HG02759 (cell line): ENCODE measurements around the gene TMEM52B.
A peak's percentile ranks its signal among the peaks of the same experiment; 100 is the strongest.
"Not testable (repeated sequence)": the region's sequence is repeated elsewhere in the genome, so short reads cannot be mapped to it uniquely, and the experiment has no call there.

Experiments
- ATAC-seq: cut with Tn5 transposase; IDR thresholded peaks from one replicate; pipeline ENCODE4 v1.9.1; 2021; ENCODE audit warnings: mild to moderate bottlenecking, moderate library complexity; ENCODE audit not compliant: unreplicated experiment

Gene TMEM52B

DNA sequence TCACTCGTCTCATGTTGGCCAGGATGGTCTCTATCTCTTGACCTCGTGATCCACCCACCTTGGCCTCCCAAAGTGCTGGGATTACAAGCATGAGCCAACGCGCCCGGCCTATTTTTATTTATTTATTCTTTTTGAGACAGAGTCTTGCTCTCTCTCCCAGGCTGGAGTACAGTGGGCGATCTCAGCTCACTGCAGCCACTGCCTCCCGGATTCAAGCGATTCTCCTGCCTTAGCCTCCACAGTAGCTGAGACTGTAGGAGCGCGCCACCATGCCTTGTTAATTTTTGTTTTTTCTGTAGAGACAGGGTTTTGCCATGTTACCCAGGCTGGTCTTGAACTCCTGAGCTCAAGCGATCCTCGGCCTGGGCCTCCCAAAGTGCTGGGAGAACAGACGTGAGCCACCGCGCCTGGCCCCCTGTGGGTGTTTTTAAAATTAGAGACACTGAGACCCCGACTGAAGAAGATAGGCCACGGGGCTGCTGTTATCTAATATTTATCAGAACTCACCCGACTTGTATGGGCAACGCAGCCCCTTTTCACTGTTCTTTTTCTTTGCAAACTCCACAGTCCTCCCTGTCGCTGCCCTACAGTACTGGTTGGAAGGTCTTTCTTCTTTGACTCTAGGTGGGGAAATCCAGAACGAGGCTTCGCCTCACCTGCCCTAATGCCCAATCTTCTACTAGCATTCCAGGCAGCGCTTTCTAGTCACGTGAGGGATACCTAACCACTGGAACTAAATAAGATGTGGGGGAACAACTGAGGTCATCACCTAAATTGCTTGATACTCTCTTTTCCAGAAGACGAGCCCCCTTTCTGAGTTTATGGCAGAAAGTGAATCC, 32.5 kb downstream of the TMEM52B start:
- ATAC-seq: no peak

DNA sequence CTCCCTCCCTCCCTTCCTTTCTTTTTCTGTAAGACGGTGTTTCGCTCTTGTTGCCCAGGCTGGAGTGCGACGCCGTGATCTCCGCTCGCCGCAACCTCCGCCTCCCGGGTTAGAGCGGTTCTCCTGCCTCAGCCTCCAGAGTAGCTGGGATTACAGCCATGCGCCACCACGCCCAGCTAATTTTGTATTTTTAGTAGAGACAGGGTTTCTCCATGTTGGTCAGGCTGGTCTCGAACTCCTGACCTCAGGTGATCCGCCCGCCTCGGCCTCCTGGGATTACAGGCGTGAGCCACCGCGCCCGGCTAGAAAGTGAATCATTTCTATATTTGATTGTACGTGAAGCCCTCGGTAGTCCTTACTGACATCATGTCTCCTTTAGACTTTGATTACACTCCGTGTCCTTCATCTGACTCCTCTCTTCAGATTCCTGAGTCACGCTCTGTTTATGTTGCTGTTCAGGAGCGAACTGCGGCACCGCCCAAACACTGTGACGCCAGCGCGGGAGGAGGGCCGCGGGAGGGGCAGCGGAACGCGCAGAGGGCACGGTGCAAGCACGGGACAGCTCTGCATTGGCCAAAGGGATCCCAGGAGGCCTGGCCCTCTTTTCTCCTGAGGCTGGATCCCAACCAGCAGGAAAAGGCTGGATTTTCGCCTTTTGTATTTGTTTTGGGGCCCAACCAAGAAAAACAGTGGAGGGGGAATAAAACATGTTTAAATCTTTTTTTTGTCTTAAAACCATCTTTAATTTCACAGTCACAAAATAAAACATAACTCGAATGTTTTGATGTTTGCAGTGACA, 33.3 kb downstream of the TMEM52B start:
- ATAC-seq: peak; percentile 68

DNA sequence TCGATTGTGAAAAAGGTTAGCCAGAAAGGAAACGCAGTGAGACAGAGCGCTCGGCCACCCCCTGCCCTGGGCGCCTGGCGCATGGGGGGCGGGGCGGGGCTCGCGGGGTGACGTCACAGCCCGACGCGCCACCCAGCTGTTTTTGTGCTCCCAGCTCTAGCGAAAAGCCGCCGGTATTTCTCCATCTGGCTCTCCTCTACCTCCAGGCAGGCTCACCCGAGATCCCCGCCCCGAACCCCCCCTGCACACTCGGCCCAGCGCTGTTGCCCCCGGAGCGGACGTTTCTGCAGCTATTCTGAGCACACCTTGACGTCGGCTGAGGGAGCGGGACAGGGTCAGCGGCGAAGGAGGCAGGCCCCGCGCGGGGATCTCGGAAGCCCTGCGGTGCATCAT, 33.9 kb downstream of the TMEM52B start, which contains the start of gene GABARAPL1:
GABARAPL1 (plus strand) TSS at position 139 of the 393 bp plus-strand sequence; CDS start at position 392, 253 bp downstream.
- peak; percentile 75 for ATAC-seq

DNA sequence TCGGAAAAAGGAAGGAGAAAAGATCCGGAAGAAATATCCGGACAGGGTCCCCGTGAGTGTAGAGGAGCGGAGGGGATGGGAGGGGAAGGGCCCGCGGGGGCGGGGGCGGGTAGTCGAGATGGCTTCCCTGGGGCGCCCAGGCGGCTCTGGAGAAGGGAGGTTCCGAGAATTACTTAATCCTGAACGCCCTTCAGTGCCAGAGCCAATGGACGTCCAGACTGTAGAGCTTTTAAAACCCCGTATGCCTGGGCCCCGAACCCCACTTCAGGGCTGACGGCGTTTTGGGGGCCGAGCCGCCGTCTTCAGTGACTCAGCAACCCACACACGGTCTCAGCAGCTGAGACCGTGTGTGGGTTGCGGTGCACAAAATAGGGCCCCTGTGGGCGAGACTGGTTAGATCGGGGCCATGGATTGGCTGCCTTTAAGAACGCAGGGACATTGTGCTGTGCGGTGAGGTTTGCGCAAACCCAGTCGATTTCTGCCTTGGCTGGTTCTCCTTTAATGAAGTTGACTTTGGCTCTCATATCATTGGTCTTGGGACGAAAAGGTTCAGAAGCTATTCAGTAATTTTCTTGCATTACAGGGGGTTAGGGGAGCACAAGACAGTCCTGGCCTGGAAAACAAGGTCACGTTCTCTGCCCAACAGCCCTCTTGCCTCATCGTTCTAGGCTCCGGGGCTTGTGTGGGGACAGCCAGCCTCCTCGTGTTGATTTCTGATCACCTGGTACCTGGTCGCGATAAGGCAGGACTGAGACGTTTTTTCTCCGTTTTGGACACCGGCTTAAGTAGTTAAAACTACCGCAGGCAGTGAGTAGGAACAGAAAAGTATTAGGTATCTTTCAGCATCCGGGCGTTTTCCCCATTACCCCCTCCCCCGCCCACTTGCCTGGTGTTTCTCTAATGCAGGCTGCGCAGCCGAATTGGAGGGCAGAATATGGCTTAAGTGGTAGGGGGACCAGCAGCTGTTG, 34.6 kb downstream of the TMEM52B start:
- peak; percentile 69 for ATAC-seq

DNA sequence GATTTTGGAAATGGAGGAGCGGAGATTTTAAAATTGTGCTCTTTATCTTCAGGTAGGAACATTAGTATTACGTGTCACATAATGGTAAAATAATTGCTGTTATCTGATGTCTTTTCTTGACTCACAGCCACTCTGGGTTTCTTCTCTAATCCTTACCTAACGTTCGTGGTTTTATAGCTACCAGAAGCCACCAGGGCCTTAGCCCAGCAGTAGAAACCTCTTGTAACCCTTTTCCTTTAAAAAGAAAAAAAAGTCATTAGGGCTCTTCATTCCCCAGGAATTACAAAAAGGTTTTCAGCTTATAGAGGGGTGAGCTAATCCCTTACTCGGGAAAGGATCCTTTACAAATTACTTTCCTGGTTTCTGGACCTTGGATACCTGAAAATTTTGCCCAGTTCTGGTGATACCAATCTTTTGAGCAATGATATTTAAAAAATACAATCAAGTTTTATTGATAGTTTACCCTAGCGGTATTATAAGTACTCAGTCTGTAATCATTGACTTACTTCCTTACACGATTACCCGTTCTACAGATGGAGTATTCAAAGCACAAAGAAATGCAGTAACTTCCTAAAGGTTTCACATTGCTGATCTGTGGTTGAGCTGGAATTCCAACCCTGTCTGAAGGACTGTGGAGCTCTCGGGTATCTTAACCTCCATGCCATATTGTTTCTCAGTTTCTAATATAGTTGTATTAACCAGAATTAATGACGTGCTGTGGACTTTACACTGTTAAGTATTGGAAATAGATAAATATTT, 35.5 kb downstream of the TMEM52B start:
- ATAC-seq: no peak

DNA sequence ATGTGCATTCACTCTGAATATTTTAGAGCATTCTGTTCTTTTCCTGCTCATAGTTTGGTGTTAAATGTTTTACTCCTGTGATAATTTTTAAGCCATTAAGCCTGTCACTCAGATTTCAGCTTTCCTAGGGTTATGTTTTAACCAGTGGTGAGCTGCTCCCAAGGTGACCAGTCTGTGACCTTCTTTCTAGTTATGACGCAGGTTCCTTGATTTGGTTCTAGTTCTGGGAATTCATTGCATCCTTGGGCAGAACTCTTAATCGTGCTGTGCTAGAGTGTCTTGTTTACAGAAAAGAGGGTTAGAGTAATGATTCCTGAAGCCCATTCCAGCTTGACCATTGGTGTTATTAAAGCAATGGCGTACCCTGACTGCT, 36.0 kb downstream of the TMEM52B start:
- ATAC-seq: no peak

DNA sequence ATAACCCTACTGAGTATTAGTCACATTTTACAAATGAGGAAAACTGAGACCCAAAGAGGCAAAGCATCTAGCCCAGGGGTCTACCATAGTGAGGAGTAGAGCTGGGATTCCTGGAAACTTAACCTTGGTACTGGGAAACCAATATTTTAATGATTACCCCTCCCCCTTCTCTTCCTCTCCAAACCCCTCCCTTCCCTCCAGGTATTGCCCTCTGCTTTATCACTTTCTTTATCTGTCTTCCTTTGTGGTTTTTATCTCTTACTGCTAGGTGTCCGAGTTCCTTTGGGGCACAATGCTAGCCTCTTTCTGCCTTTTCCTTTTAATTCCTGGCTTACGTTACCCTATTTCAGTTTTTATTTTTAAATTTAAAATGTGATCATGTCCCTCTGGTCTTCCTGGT, 36.6 kb downstream of the TMEM52B start:
- no peak for ATAC-seq

DNA sequence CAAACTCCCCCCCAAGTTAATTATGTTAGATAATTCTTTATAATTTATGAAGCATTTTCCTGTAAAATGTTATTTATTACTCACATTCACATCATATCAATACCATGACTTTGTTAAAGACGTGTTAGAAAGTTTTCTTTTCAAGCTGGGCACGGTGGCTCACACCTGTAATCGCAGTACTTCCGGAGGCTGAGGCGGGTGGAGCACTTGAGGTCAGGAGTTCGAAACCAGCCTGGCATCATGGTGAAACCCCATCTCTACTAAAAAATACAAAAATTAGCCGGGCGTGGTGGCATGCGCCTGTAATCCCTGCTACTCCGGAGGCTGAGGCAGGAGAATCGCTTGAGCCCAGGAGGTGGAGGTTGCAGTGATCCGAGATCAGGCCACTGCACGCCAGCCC, 37.1 kb downstream of the TMEM52B start:
- ATAC-seq: not testable (repeated sequence)

DNA sequence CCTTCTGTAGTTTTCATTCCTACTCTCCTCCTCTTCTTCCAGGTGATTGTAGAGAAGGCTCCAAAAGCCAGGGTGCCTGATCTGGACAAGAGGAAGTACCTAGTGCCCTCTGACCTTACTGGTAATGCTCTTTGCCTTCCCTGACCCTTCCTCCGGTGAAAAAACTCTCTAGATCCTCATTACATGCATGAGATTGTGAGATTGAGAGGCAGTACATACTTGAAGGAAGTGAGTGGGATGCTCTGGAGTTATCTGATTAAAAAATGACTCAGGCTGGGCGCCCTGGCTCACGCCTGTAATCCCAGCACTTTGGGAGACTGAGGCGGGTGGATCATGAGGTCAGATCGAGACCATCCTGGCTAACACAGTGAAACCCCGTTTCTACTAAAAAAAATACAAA, 39.2 kb downstream of the TMEM52B start:
- ATAC-seq: no peak

DNA sequence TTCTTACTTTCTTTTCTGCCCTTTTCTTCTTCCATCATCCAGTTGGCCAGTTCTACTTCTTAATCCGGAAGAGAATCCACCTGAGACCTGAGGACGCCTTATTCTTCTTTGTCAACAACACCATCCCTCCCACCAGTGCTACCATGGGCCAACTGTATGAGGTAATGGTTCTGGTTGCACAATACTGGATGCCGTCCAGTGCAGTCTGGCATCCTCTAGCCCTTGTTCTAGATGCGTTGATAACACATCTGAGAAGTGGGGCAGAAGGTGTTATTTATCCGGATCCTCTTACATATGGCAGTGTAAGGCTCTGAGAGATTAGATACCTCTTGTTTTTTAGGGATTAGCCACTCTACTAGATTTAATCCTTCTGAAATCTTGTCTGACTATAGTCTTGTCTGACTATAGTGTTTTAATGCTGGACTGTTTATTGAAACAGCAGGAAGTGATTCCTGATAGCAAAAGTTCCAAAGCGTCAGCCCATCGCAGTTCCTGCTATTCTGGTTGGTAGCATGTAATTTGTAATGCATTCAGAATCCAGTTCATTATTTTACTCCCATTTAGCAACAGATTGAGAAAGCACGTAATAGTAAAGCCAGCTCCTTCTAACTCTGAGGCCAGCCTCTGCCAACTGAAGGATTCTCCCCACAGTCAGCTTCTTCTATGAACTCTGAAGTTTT, 41.7 kb downstream of the TMEM52B start:
- ATAC-seq: no peak

DNA sequence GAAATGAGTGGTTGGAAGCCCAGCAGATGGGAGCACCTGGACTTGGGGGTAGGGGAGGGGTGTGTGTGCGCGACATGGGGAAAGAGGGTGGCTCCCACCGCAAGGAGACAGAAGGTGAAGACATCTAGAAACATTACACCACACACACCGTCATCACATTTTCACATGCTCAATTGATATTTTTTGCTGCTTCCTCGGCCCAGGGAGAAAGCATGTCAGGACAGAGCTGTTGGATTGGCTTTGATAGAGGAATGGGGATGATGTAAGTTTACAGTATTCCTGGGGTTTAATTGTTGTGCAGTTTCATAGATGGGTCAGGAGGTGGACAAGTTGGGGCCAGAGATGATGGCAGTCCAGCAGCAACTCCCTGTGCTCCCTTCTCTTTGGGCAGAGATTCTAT, 43.0 kb downstream of the TMEM52B start:
- ATAC-seq: no peak

DNA sequence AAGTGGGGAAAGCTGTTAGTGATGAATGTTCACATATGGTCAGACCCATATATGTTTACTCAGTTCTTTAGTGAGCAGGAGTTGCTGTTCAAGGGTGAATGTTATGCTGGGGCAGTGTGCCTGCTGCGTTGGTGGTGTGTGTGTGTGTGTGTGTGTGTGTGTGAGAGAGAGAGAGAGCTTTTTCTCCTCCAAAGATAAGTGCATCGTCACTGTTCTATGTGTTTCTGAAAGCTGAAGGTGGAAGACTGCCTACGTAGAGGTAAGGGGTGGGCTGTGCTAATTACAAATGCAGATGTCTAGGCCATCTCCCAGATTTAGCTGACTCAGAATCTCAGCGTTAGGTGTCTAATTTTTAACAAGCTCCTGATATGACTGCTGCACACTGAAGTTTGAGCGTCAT, 44.4 kb downstream of the TMEM52B start:
- no peak for ATAC-seq

DNA sequence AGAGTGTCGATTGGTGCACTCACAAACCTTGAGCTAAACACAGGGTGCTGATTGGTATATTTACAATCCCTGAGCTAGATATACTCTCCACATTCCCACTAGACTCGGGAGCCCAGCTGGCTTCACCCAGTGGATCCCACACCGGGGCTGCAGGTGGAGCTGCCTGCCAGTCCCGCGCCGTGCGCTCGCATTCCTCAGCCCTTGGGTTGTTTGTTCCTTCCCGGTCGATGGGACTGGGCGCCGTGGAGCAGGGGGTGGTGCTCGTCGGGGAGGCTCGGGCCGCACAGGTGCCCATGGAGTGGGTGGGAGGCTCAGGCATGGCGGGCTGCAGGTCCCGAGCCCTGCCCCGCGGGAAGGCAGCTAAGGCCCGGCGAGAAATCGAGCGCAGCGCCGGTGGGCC, 46.6 kb downstream of the TMEM52B start:
- ATAC-seq: not testable (repeated sequence)

DNA sequence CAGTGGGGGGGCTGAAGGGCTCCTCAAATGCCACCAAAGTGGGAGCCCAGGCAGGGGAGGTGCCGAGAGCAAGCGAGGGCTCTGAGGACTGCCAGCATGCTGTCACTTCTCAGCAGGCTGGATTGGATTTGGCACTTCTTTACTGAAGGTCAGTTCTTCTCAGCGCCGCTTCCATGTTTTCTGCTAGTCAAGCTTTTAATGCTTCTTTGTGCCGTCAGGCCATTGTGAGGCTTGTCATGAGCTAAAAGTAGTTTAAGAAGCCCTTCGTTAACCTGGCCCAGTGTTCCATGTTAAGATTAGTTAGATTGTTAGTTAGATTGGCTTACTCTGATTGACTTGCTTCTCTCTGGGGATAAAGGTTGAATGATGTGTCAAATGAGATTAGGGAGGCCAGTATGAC, 47.3 kb downstream of the TMEM52B start:
- no peak for ATAC-seq

DNA sequence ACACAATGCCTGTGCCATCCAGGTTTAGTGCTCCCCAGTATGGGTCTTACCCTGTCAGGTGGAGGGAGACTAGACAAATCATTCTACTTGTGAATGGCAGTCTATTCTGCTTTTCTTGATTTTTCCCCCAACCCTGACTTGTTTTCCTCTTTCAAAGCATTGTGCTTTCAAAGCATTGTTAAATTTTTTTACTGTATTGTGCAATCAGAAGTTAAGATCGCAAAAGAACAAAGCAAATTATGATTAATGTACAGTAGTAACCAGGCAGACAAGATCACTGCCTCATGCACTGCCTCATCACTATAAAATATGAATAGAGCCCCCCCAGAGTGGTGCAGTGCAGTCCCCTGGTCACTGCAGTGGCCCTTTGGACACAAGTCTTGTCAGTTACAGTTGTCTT, 47.9 kb downstream of the TMEM52B start:
- no peak for ATAC-seq

DNA sequence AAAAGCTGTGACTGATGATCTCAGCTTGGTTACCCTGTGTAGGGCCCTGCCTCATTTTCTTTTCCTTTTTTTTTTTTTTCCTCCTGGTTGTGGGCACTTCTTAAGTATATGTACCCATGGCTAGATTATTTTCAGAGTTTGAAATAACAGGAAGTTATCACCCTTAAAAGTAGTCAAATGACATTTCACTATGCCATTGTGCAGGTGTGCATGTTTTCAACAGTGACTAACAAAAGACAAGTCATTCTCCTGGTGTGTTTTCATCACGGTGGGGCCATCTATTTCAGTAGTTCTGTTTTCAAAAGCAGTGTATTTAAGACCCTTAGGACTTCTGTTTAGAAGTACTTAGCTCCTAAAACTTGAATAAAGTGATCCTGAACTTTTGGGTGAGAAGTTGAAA, 48.8 kb downstream of the TMEM52B start:
- ATAC-seq: no peak

DNA sequence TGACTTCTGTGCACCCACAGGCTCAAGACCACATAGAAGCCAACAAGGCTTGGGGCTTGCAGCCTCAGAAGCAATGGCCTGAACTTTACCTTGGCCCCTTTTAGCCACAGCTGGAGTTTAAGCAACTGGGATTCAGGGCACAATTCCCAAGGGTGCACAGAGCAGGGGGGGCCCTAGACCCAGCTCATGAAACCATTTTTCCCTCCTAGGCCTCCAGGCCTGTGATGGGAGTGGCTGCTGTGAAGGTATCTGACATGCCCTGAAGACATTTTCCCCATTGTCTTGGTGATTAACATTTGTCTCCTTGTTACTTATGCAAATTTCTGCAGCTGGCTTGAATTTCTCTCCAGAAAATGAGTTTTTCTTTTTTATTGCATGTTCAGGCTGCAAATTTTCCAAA, 55.7 kb downstream of the TMEM52B start:
- no peak for ATAC-seq

DNA sequence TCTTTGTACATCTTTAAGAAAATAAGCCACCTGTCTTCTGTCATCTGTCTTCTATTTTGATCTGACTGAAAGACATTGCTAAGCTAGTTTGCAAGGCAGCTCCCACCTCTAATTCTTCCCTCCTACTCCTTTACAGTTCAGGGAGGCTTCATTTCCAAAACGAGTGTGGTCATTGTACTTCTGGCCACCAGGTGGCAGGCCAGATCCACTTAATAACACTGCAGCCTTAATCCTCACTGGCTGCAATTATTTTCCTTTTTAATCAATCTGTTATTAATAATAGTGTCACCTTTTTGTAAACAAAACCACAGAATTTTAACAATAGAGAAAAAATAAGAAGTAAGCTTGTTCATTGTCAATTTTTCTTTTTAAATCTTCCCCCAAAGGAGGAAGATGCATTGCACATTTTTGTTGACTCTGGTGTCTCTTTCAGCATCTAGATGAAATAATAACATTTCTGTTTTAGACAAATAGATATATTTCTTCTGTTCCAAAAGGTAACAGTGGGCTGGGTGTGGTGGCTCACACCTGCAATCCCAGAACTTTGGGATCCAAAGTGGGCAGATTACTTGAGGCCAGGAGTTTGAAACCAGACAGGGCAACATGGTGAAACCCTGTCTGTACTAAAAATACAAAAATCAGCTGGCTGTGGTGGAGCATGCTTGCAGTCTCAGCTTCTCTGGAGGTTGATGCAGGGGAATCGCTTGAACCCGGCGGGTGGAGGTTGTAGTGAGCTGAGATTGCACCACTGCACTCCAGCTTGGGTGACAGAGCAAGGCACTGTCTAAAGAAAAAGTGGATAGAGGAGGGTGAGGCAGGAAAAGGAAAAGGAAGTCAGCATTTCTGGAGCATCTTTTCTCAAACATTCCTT, 57.2 kb downstream of the TMEM52B start:
- no peak for ATAC-seq

DNA sequence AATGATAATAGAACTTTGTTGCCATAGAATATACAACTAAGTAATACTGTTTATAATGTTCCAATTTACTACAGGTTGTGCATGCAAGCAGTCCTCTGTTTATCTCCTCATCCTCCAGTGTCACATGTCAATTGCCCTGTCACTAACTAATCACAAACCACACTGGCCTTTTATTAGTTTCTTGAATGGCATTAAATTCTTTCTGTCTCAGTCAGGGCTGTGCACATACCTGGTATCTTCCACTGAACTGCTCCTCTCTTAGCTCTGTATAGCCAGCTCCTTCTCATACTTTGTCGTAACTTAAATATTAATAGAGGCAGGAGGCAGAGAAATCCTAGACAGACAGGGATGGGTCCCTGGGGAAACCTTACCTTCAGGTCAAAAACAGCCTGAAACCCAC, 57.9 kb downstream of the TMEM52B start:
- ATAC-seq: no peak
